Uterus (tissue), 2 donors: ENCODE results near the gene RAN.

ENCODE experiments used
- POLR2A ChIP-seq, 2 donors: fragments of 450-650 bp; IDR thresholded peaks; one replicate each; pipeline ENCODE4 v1.6.1; 2016; ENCODE audit warnings: antibody characterized with exemption in 2 of 2, mild to moderate bottlenecking in 1 of 2, moderate library complexity in 1 of 2
- TF ChIP-seq, protein P1 (sequence below), 4 experiments: fragments of 200-600 bp in 2 of 4; fragments of 450-650 bp in 2 of 4; sonication (generic) in 2 of 4; IDR thresholded peaks; one replicate each; pipeline ENCODE4 v1.5.1; 2016 to 2019; ENCODE audit warnings: antibody characterized with exemption in 4 of 4, mild to moderate bottlenecking in 2 of 4, moderate library complexity in 1 of 4

GRCh38 chr12:130922511-130922953 lies 50.7 kb downstream of the RAN start:
- TF ChIP-seq, protein P1, sequence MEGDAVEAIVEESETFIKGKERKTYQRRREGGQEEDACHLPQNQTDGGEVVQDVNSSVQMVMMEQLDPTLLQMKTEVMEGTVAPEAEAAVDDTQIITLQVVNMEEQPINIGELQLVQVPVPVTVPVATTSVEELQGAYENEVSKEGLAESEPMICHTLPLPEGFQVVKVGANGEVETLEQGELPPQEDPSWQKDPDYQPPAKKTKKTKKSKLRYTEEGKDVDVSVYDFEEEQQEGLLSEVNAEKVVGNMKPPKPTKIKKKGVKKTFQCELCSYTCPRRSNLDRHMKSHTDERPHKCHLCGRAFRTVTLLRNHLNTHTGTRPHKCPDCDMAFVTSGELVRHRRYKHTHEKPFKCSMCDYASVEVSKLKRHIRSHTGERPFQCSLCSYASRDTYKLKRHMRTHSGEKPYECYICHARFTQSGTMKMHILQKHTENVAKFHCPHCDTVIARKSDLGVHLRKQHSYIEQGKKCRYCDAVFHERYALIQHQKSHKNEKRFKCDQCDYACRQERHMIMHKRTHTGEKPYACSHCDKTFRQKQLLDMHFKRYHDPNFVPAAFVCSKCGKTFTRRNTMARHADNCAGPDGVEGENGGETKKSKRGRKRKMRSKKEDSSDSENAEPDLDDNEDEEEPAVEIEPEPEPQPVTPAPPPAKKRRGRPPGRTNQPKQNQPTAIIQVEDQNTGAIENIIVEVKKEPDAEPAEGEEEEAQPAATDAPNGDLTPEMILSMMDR (IDR thresholded peaks at IDR 0.05) = no peak
- no peak for TF ChIP-seq POLR2A (IDR thresholded peaks at IDR 0.05)
